ENCODE data around the gene CELF3.

The CELF3 gene

GRCh38 chr1:151718011-151718431 lies 1.4 kb upstream of the CELF3 start:
- TF ChIP-seq EP300 (IDR thresholded peaks at IDR 0.05; ENCODE audit: borderline replicate concordance) (no peak), CREB1 (IDR thresholded peaks at IDR 0.05; ENCODE audit: low read depth) (no peak), RAD21 (IDR thresholded peaks at IDR 0.05; ENCODE audit: low read depth) (no peak), TCF12 (IDR thresholded peaks at IDR 0.05; ENCODE audit: low read depth) (no peak), EGR1 (IDR thresholded peaks at IDR 0.05) (no peak), MAX (IDR thresholded peaks at IDR 0.05) (no peak), CEBPB (IDR thresholded peaks at IDR 0.05) (no peak), TAF1 (IDR thresholded peaks at IDR 0.05; ENCODE audit: low read depth) (no peak), USF1 (IDR thresholded peaks at IDR 0.05) (no peak), TEAD4 (IDR thresholded peaks at IDR 0.05) (no peak), NFIC (IDR thresholded peaks at IDR 0.05) (no peak), YY1 (IDR thresholded peaks at IDR 0.05; ENCODE audit: low read depth) (no peak), FOXM1 (IDR thresholded peaks at IDR 0.05; ENCODE audit: borderline replicate concordance, low read depth) (no peak)
- TF ChIP-seq, protein P1, sequence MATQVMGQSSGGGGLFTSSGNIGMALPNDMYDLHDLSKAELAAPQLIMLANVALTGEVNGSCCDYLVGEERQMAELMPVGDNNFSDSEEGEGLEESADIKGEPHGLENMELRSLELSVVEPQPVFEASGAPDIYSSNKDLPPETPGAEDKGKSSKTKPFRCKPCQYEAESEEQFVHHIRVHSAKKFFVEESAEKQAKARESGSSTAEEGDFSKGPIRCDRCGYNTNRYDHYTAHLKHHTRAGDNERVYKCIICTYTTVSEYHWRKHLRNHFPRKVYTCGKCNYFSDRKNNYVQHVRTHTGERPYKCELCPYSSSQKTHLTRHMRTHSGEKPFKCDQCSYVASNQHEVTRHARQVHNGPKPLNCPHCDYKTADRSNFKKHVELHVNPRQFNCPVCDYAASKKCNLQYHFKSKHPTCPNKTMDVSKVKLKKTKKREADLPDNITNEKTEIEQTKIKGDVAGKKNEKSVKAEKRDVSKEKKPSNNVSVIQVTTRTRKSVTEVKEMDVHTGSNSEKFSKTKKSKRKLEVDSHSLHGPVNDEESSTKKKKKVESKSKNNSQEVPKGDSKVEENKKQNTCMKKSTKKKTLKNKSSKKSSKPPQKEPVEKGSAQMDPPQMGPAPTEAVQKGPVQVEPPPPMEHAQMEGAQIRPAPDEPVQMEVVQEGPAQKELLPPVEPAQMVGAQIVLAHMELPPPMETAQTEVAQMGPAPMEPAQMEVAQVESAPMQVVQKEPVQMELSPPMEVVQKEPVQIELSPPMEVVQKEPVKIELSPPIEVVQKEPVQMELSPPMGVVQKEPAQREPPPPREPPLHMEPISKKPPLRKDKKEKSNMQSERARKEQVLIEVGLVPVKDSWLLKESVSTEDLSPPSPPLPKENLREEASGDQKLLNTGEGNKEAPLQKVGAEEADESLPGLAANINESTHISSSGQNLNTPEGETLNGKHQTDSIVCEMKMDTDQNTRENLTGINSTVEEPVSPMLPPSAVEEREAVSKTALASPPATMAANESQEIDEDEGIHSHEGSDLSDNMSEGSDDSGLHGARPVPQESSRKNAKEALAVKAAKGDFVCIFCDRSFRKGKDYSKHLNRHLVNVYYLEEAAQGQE (IDR thresholded peaks at IDR 0.05; ENCODE audit: low read depth) = no peak

DNA sequence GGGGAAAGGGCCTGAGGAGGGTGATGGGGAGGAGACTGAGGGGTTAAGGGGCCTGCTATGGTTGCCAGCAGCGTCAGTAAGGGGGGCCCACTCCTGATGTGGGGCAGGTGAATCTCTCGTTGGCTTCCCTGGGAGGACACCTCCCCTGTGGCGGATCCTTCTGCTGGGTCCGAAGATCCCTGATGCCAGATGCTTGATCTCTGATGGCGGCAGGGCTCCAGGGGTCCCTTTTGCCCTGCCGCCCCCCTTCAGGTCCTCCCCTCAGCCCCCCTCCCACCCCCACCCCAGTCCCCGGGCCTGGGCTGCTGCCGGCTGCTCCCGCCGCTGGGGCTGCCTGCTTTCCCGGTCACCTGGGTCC lies 219 bp downstream of the CELF3 start:
- TF ChIP-seq USF1 (IDR thresholded peaks at IDR 0.05) (no peak), CEBPB (IDR thresholded peaks at IDR 0.05) (no peak), FOXM1 (IDR thresholded peaks at IDR 0.05; ENCODE audit: borderline replicate concordance, low read depth) (no peak), NFIC (IDR thresholded peaks at IDR 0.05) (no peak), TEAD4 (IDR thresholded peaks at IDR 0.05) (no peak), YY1 (IDR thresholded peaks at IDR 0.05; ENCODE audit: low read depth) (no peak)
- TF ChIP-seq, protein P1 (IDR thresholded peaks at IDR 0.05; ENCODE audit: low read depth) = no peak

DNA sequence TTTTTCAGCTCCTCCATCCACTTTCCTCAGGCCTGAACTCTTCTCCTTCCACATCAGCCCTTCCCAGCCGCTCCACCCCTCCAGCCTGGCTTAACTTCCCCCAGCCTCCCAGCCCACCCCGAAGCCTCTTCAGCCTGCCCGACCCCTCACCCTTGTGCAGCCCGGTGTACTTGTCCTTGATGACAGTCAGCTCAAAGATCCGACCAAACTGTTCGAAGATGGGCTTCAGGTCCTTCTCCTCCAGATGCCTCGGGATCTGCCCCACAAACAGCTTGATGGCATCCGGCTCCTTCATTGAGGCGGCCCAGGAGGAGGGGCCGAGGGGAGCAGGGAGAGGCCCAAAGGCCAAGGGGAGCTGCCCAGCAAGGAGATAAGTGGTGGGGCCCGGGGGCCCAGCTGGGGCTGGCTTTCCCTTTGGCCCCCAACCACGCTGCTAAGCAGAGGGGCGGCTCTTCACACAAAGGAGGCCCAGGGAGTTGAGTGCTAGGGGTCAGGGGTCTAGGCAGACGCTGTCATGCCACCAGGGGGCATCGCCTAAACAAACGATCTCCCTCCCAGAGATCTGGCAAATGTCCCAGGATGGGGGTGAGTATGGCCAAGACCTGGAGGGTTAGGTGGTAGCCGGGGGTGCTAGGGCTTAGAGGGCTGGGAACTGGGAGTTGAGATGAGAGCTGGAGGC lies 738 bp downstream of the CELF3 start:
- TF ChIP-seq MAX (IDR thresholded peaks at IDR 0.05) (no peak), CREB1 (IDR thresholded peaks at IDR 0.05; ENCODE audit: low read depth) (no peak), RAD21 (IDR thresholded peaks at IDR 0.05; ENCODE audit: low read depth) (no peak), EGR1 (IDR thresholded peaks at IDR 0.05) (no peak)
- TF ChIP-seq, protein P1 (IDR thresholded peaks at IDR 0.05; ENCODE audit: low read depth) = no peak

GRCh38 chr1:151714820-151715725 lies 1.5 kb downstream of the CELF3 start:
- TF ChIP-seq, protein P1 (IDR thresholded peaks at IDR 0.05; ENCODE audit: low read depth) = peak; percentile 85
- TF ChIP-seq CREB1 (IDR thresholded peaks at IDR 0.05; ENCODE audit: low read depth) = no peak
